ENCODE measurements around the gene LGALS7B.
"Not testable (repeated sequence)": the region's sequence is repeated elsewhere in the genome, so short reads cannot be mapped to it uniquely, and the experiment has no call there.

- TF ChIP-seq, protein P1, sequence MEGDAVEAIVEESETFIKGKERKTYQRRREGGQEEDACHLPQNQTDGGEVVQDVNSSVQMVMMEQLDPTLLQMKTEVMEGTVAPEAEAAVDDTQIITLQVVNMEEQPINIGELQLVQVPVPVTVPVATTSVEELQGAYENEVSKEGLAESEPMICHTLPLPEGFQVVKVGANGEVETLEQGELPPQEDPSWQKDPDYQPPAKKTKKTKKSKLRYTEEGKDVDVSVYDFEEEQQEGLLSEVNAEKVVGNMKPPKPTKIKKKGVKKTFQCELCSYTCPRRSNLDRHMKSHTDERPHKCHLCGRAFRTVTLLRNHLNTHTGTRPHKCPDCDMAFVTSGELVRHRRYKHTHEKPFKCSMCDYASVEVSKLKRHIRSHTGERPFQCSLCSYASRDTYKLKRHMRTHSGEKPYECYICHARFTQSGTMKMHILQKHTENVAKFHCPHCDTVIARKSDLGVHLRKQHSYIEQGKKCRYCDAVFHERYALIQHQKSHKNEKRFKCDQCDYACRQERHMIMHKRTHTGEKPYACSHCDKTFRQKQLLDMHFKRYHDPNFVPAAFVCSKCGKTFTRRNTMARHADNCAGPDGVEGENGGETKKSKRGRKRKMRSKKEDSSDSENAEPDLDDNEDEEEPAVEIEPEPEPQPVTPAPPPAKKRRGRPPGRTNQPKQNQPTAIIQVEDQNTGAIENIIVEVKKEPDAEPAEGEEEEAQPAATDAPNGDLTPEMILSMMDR (IDR thresholded peaks at IDR 0.05; ENCODE audit: insufficient read depth, low read length, poor library complexity, severe bottlenecking), result not testable (repeated sequence)
- TF ChIP-seq EZH2phosphoT487 (conservative IDR thresholded peaks at IDR 0.05; ENCODE audit: low read length), result not testable (repeated sequence)
Observed at GRCh38 chr19:38790507-38791403, 1.8 kb downstream of the LGALS7B start.
